Glutamatergic neuron (in vitro differentiated cells): ENCODE measurements around the gene VSIG8. TPM values are rescaled to one million over a fixed set of nuclear protein-coding genes. Genes with fewer than 3 reads are reported as not detected.

ENCODE experiments used
- DNase-seq: peaks from one replicate; pipeline ENCODE4 v3.0.0; 2022
- H3K27ac Mint-ChIP-seq: one replicate; pipeline ENCODE4 v1.8.0; 2020; ENCODE audit warnings: mild to moderate bottlenecking, mixed read lengths, inconsistent platforms; ENCODE audit not compliant: unreplicated experiment
- H3K27me3 Mint-ChIP-seq: one replicate; pipeline ENCODE4 v1.8.0; 2020; ENCODE audit warnings: mild to moderate bottlenecking, moderate library complexity, mixed read lengths, inconsistent platforms; ENCODE audit not compliant: unreplicated experiment
- H3K36me3 Mint-ChIP-seq: one replicate; pipeline ENCODE4 v1.8.0; 2020; ENCODE audit warnings: mild to moderate bottlenecking, mixed read lengths, inconsistent platforms; ENCODE audit not compliant: unreplicated experiment
- H3K4me1 Mint-ChIP-seq: one replicate; pipeline ENCODE4 v1.8.0; 2020; ENCODE audit warnings: mild to moderate bottlenecking, low read depth, mixed read lengths, inconsistent platforms; ENCODE audit not compliant: unreplicated experiment
- H3K4me3 Mint-ChIP-seq: one replicate; pipeline ENCODE4 v1.8.0; 2020; ENCODE audit warnings: mild to moderate bottlenecking, mixed read lengths, inconsistent platforms; ENCODE audit not compliant: unreplicated experiment
- H3K9me3 Mint-ChIP-seq: one replicate; pipeline ENCODE4 v1.8.0; 2020; ENCODE audit warnings: mild to moderate bottlenecking, moderate library complexity, mixed read lengths, inconsistent platforms; ENCODE audit not compliant: unreplicated experiment
- total RNA-seq: library from RNA; stranded (reverse); fragmentation: NEBNext Ultra II Directional; extraction: Animal tissue kit (Norgen Biotek cat#: 25700); gene quantifications from one replicate; pipeline ENCODE4 v1.2.1, GENCODE V29; 2021; ENCODE audit not compliant: unreplicated experiment
- TF ChIP-seq, protein P1 (sequence below): fragments of 200-600 bp; sonication (generic); IDR thresholded peaks from one replicate; pipeline ENCODE4 v1.5.0; 2021; ENCODE audit not compliant: partially characterized antibody, unreplicated experiment

The VSIG8 gene
- total RNA-seq, 1 donor from 2014 or later, result not detected

DNA sequence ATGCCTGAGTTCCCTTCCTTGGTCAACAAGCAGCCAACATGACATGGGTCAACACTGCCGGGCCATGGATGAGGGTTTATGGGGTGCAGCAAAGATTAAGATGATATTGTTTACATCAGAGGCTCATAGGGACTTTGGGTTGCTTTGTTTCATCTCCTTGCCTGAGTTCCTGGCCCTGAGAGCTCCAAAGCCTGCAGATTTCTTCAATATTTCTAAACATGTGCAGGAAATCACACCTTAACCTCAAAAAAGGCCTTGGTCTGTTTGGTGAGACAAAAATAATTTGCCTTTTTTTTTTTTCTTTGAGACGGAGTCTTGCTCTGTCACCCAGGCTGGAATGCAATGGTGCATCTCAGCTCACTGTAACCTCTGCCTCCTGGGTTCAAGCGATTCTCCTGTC, 34.9 kb downstream of the VSIG8 start:
- TF ChIP-seq, protein P1, sequence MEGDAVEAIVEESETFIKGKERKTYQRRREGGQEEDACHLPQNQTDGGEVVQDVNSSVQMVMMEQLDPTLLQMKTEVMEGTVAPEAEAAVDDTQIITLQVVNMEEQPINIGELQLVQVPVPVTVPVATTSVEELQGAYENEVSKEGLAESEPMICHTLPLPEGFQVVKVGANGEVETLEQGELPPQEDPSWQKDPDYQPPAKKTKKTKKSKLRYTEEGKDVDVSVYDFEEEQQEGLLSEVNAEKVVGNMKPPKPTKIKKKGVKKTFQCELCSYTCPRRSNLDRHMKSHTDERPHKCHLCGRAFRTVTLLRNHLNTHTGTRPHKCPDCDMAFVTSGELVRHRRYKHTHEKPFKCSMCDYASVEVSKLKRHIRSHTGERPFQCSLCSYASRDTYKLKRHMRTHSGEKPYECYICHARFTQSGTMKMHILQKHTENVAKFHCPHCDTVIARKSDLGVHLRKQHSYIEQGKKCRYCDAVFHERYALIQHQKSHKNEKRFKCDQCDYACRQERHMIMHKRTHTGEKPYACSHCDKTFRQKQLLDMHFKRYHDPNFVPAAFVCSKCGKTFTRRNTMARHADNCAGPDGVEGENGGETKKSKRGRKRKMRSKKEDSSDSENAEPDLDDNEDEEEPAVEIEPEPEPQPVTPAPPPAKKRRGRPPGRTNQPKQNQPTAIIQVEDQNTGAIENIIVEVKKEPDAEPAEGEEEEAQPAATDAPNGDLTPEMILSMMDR, result no peak
- peaks cover 29% of the 10 kb centered on the region for H3K4me1 Mint-ChIP-seq
- peaks cover 18% of the 10 kb centered on the region for H3K9me3 Mint-ChIP-seq
- no peak for DNase-seq
- peaks cover 18% of the 10 kb centered on the region for H3K27me3 Mint-ChIP-seq
- no peak overlapping the region for H3K4me3 Mint-ChIP-seq
- H3K36me3 Mint-ChIP-seq, result no peaks in the 10 kb centered on the region
- no peak overlapping the region for H3K27ac Mint-ChIP-seq

DNA sequence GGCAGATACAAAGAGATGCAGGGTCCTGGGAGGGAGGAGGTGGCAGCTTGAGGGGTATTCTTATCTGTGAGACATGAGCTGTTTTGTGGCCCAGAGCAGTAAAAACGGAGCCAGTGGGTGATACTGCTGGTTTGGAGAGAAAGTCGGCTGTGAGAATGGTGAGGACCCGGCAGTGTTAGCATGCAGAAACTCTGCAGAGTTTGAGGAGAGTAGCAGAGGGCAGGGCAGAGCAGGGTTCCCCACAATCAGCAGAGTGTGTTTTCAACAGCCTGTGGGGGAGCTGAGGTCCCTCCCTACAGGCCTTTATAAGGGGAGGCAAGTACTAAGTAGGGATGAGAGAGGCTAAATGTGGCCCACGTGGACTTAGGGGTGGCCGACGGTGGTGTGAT, 35.4 kb downstream of the VSIG8 start:
- Mint-ChIP-seq H3K27ac (no peak overlapping the region), H3K4me3 (no peak overlapping the region), H3K36me3 (no peaks in the 10 kb centered on the region), H3K9me3 (peaks cover 18% of the 10 kb centered on the region), H3K4me1 (peaks cover 33% of the 10 kb centered on the region), H3K27me3 (peaks cover 22% of the 10 kb centered on the region)
- TF ChIP-seq, protein P1, result no peak
- DNase-seq, result no peak

- H3K27me3 Mint-ChIP-seq, result peaks cover 22% of the 10 kb centered on the region
- TF ChIP-seq, protein P1, result no peak
- no peaks in the 10 kb centered on the region for H3K36me3 Mint-ChIP-seq
- DNase-seq, result no peak
- peaks cover 18% of the 10 kb centered on the region for H3K9me3 Mint-ChIP-seq
- H3K4me3 Mint-ChIP-seq, result no peak within 1 kb of the TSS
- peaks cover 33% of the 10 kb centered on the region for H3K4me1 Mint-ChIP-seq
- H3K27ac Mint-ChIP-seq, result no peak within 1 kb of the TSS
Measured at GRCh38 chr1:159826441-159827101, 35.9 kb downstream of the VSIG8 start, which contains the start of gene SLAMF8. SLAMF8 (plus strand) TSS chr1:159826873; CDS start chr1:159826899, 26 bp downstream.

GRCh38 chr1:159825564-159825963, 36.9 kb downstream of the VSIG8 start:
- Mint-ChIP-seq H3K4me1 (peaks cover 36% of the 10 kb centered on the region), H3K27ac (no peak overlapping the region), H3K27me3 (peaks cover 22% of the 10 kb centered on the region), H3K36me3 (no peaks in the 10 kb centered on the region), H3K4me3 (no peak overlapping the region), H3K9me3 (peaks cover 18% of the 10 kb centered on the region)
- TF ChIP-seq, protein P1, result no peak
- no peak for DNase-seq

- DNase-seq, result peak; percentile 73
- Mint-ChIP-seq H3K4me1 (peaks cover 32% of the 10 kb centered on the region), H3K36me3 (no peaks in the 10 kb centered on the region), H3K9me3 (peaks cover 18% of the 10 kb centered on the region), H3K4me3 (peak overlapping the region; percentile 45), H3K27me3 (peaks cover 17% of the 10 kb centered on the region), H3K27ac (peak overlapping the region; percentile 60)
- TF ChIP-seq, protein P1, result no peak
Measured at GRCh38 chr1:159823406-159823805, 39.1 kb downstream of the VSIG8 start.
